HuH-7.5 (cell line): ENCODE measurements around the gene ZNF750.

ENCODE experiments used
- DNase-seq: peaks from one replicate; pipeline ENCODE4 v3.0.0; 2011; ENCODE audit warnings: low spot score

Gene ZNF750

DNA sequence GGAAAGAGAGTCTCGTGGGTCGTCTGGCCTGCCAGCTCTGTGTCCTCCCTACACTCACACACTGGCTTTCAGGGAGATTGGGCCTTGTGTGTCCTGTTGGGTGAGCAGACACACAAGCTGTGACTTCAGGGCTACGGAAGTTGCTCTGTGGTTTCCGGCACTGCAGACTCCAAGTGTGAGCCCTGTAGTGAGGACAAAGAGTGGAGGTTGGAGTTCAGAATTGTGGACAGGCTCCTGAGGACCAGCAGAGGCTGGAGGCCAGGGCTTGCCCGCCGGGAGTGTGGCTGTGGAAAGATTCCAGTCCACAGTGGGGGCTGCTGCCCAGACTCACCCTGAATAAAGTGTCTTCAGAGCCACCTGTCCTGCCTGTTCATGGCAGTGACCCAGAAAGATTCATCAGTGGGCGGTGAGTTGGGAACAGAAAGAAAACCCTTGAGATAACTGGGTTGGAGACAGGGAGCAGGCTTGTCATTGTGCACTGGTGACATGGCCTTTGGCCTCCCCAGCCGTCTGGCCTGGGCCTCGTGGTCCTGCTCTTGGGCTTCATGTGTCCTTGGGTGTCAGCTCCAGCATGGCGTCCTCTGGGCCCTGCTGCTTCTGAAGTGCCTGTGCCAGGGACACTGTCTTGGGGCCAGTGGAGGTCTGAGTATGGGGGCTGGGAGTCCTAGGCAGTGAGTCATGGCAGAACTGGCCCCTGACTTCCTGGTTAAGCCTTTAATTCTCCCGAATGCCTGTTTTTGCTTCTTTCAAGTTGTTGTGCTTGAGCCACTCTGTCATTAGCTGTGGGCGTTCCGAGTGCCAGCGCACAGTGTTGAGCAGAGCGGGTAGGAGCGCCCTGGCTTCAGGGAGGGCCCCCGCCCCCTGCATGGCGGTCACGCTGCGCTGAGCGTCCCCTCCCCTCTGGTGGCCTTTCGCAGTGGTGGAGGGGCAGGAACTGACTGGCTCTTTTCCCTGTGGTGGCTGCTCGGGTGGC is 19.9 kb upstream of the ZNF750 start:
- no peak for DNase-seq

DNA sequence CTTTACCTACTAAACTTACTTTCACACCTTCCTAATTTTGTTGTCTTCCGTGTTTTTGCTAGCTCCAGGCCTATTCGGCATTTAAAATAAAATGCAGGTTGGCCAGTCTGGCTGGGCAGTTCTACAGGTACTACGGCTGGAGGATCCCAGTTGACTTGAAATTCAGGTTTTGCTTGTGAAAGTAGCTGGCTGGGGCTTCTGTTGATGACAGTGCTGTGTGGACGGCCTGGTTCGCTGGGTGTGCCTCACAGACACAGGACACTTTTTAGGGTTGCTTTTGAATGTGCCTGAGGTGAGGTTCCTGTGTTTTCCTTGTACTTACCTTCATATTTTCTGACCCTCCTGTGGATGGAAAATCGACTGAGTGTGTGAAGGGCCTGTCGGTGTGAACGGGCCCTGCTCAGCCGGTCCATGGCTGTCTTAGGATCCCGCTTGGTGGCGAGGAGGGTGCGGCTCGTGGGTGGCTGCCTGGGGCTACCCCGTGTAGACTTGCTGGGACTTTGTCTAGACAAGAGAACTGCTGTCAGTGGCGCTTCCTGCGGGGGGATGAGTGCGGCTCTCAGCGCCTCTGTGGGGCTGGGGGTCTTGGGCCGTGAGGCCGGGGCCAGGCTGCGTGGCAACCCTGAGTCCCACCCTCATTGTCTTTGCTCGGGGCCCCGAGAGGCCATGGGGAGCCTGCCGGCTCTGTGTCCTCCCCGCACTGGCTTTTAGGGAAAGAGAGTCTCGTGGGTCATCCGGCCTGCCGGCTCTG is 18.7 kb upstream of the ZNF750 start:
- DNase-seq: no peak

DNA sequence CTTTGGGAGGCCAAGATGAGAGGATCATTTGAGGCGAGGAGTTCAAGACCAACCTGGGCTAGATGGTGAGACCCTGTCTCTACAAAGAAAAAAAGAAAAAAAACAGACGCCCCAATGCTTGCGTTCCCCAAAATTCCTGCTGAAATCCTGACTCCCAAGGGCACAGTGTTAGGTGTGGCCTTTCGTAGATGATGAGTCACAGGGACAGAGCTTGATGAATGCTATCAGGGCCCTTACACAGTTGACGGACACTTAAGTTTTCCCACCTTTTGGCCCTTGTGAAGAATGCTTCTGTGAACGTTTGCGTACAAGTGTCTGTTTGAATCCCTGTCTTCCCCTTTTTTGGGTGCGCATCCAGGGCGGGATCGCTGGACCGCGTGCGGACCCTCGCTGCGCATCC is 16.5 kb upstream of the ZNF750 start:
- no peak for DNase-seq

DNA sequence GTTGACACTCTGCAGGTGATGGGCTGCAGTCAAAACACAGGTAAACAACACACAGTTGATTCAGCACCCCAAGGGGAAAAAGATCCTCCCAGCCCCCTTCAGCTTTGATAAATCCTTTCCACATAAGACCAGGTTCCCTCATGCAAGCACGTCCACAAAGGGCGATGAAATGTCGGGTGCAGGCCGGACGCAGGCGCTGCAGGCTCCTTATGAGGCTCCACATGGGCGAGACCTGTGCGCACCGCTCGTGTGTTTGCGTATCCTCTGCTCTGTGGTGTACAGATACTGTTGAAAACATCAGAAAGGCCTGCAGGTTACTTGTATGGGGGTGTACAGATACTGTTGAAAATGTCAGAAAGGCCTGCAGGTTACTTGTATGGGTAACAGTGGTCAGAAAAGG is 14.4 kb upstream of the ZNF750 start:
- no peak for DNase-seq

DNA sequence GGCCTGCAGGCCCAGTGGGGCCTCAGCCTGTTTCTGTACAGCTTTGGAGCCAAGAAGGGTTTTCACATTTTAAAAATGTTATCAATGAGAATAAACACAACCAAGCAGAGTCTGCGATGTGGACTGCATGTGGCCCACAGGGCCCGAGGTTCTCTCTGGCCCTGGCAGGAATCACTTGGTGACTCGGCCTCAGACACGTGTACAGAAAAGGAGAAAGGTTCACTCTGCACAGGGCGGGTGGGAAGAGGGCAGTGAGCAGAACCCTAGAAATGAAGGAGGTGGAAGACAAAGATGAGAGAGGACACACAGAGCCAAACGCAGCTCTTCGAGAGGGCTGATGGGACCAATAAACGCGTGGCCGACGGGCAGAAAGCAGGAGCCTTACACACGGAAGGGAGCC is 11.6 kb upstream of the ZNF750 start:
- DNase-seq: no peak

DNA sequence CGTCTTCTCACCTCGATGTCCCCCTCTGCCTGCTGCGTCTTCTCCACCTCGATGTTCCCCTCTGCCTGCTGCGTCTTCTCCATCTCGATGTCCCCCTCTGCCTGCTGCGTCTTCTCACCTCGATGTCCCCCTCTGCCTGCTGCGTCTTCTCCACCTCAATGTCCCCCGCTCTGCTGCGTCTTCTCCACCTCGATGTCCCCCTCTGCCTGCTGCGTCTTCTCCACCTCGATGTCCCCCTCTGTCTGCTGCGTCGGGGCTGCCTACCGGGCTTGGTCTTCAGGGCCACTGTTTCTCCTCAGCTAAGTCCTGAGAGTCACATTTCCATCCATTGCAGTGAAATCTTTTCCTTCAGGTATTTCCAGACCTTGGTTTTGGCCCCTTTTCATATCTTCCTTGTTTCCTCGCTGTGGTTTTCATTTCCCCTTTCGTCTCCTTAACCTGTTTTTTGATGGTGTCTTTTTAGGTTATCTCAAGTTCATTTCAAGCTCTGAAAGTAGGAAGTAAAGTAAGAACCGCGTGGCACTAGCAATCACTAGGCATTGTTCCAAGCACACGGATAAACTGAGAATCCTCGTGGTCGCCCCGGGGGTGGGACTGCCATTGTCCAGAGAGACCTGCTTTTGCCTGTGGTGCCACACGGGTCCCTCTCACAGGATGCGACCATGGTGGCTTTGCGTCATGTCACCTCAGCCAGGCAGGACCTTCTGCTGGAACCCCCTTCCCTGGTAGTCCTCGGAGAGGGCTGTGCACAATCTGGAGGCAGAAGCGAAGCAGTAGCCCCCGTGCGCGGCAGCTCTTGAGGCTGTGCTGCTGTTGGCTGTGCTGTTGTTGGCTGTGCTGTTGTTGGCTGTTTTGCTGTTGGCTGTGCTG is 9.5 kb upstream of the ZNF750 start:
- no peak for DNase-seq

DNA sequence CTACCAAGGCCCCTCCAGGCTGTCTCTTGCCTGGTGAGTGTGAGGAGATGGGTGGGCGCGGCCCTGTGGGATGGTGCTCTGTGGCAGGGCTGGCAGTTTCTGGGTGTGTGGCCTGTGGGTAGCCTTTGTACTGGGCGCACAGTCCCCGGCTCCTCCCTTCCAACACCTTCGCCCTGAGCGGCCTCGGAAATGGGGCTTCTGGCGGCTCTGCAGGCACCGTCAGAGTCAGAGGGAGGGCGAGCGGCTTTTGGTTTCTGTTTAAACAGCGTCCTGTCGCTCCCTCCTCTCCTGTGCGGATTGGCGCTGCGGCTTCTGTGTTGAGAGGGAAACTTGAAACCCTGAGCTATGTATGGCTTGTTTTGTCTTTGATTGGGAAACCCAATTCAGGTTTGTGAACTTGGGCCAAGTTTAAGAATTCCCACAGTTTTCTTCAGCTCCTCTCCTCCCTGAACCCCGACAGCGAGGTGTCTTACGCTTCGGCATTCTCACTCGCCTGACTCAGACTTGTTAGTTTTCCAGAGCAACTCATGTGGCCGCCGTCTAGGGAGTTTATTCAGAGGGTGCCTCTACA is 8.3 kb upstream of the ZNF750 start:
- DNase-seq: no peak

DNA sequence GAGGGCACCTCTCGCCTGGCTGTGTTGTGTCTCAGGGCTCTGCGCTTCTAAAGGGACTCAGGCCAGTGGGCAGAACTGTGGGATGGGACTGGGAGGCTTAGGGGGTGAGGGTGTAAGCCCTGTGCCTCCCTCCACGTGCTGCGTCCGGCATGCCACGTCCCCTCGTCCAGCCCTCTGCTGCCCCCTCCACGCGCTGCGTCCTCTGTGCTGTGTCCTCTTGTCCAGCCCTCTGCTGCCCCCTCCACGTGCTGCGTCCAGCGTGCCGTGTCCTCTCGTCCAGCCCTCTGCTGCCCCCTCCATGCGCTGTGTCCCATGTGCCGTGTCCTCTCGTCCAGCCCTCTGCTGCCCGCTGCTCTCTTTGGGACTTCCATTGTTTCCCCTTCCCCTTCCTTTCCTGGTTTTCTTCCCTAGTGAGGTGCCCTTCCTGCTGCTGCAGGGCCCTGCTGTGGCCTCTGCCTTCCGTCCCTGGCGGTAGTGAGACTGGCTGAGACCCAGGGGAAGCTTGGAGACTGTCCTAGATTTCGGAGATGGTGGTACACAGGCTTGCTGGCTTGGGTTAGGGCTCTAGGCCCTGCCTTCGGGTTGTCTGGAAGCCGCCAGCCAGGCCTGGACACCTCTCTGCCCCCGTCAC is 6.4 kb upstream of the ZNF750 start:
- DNase-seq: no peak

DNA sequence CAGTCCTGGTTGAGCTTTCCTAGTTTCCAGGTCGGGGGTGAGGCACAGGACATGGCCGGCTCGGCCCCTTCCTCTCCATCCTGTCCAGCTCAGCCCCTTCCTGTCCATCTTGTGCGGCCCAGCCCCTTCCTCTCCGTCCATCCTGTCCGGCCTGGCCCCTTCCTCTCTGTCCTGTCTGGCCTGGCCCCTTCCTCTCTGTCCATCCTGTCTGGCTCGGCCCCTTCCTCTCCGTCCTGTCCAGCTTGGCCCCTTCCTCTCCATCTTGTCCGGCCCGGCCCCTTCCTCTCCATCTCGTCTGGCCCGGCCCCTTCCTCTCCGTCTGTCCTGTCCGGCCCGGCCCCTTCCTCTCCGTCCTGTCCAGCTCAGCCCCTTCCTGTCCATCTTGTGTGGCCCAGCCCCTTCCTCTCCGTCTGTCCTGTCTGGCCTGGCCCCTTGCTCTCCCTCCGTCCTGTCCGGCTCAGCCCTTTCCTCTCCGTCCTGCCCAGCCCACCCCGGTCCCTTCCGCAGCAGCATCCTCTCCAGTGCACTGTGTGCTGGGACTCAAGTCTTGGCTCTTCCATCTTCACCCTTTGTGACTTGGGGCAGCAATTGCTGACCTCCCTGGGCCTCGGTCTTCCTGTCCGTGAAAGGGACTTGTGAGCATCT is 5.5 kb upstream of the ZNF750 start:
- DNase-seq: no peak

DNA sequence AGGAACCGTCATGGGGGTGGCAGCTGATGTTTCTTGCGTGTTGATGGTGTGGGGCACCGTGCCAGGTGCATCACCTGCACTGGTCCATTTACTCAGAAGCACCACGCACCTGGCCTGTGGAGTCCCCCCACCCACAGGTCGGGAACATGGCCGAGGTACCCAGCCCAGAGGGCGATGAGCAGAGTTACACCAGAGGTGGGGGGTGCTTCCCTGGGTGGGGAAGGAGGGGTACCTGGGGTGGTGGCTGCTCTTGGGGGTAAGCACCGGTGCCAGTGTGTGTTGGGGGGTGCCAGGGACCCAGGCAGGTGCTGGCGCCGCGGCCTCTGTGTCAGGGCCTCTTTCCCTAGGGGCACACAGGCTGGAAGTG is 5.0 kb upstream of the ZNF750 start:
- no peak for DNase-seq

DNA sequence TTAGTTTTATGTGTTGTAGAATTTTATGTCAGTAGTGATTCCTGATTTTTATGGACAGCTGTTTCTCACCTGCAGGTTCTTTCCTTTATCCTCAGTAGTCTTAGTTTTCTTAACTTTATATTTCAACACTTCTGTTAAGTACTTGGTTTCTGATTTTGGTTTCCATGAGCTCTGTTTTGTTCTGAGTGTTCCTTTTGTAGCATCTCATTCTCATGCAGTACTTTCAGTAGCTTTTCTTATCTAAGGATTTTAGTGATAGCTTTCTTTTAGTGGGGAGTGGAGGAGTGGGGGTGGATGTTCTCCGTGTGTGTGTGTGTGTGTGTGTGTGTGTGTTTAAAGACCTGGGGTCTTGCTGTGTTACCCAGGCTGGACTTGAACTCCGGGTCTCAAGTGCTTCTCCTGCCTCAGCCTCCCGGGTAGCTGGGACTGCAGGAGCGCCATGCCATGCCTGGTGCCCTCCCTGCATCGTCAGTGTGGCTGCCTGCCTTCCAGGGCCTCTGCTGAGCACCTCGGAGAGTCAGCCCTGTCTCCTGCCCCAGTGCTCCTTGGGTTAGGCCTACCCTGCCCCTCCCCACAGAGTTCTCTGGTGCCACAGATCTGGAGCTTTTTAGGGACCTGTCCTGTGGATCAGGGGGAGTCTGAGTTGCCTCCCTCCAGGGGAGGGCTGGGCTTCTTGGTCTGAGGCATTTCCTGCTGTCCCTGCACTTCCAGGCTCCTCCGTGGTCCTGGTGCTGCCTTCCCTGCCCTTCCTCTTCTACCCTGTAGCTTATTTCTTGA is 4.3 kb upstream of the ZNF750 start:
- no peak for DNase-seq

DNA sequence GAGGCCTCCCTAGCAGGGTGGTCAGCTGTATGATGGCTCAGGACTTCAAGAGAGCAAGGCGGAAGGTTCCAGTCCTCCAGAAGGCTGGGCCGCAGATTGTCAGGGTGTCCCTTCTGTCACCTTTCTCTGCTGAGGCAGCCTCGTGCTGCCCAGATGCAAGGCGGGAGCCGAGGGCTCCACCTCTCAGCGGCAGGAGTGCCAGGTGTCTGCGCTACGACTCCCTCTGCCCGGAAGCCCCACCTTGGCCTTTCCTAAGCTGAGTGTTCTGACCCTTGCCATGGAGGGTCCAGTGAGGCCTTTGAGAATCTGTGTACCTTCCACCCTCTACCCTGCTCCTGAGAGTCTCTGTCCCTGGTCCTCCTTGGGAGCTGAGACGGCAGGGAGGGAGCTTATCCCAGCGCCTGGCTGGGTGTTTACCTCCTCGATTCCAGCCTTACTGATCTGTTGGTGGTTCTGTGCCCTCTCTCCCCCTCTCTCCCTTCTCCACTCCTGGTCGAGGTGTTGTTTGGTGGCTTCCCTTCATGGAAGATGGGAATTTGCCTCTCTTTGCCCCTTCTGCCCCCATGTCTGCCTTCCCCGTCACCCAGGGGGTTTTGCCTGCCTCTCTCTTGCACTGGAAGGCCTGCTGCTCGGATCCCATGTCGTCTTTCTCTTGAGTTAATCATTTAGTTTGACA is 2.2 kb upstream of the ZNF750 start:
- DNase-seq: no peak

DNA sequence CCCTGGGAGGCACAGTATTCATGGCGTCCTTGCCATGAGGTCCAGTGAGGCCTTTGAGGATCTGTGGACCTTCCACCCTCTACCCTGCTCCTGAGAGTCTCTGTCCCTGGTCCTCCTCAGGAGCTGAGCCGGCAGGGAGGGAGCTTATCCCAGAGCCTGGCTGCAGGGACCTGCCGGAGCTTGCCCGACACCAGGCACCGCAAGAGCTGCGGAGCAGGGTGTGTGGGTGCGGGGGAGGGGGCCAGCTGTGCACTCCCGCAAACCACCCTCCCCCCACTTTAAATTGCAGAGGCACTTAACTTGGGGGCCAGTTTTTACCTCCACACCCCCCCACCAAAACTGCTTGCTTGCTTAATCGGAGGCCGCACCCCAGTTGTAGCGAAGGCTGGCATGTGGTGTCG is 609 bp upstream of the ZNF750 start:
- DNase-seq: no peak

DNA sequence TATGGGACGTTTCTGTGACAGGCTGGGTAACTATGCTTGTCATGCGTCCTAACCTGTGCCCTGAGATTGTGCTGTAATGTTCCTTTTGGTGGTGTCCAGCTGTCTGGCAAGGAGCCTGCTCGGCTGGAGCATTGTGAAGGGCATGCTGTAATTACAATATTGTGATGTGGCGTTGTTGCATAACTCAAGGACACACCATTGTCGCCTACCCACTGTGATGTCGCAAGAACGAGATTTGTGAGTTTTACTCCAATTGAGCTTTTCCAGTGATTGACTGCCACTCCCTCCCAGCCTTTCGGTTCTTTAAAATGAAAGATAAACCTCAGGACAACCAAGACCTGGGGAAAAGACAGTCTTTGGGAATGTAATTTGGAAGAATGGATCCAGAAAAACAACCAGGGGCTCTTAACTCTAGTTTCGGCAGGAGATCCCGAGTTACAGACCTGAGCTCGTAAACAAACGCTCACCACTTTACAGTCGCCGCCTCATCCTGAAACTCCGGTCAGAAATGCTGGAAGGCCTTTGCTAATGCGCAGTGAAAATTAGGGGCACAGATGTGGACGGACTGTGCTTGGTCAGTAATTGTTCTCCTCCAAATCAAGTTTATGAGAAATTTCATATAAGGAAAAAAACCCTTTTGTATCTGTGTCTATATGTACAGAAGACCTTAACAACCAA is 1.3 kb downstream of the ZNF750 start:
- peak; percentile 75 for DNase-seq

DNA sequence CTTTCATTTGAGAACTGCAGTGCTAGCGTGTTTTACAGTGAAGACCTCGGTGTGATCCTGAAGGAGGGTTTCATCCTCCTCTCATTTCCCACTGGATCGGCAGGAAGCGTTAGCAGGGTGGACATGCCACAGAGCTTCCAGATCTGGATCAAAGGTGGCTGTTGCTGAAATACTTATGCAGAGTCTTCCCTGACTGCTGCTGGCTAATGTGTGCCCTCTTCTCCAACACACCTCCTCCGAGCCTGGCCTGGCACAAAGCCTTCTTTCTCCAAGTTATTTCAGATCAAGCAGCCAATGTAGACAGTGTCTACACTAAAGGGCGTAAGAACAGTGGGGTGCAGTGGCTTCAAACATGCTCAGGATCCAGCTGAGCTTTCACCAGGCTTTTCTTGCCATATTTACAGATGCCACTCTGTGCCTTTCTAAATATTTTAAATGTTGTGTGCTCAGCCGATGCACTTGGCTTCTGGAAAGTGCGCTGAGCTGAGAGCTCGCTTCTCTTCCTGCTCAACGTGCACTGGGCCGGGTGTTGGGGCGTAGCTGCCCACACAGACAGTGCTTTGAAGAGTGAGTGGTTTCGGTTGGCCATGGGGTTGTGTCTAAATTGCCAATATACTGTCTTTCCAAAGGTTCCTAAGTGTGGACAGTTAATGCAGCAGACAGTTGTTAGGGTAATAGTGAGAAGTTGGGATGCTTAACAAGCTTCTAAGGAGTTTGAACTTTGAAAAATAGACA is 2.1 kb downstream of the ZNF750 start:
- no peak for DNase-seq

DNA sequence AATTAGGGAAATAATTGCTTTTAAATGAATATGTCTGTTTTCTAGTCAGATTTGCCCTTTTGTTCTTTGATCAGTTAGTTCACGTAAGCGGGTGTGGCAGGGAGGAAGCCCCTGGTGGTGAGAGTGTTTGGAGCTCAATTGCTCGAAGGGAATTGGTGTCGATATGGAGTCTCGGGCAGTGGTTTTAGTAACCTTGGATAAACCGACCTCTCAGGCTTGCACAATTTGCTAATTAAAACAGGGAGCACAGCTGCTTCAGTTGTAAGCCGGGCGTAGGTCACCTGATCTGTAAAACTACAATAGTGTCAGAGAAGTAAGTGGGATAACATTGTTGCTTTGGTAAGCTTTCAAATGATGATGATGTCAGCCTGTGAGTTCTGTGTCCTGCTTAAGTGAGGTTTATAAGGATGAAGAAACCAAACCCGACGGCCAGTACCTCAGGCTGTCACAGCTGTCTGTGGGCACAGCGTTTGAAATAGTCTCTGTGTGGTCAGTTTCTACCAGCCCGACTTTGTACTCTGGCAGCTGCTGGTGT is 2.9 kb downstream of the ZNF750 start:
- no peak for DNase-seq

DNA sequence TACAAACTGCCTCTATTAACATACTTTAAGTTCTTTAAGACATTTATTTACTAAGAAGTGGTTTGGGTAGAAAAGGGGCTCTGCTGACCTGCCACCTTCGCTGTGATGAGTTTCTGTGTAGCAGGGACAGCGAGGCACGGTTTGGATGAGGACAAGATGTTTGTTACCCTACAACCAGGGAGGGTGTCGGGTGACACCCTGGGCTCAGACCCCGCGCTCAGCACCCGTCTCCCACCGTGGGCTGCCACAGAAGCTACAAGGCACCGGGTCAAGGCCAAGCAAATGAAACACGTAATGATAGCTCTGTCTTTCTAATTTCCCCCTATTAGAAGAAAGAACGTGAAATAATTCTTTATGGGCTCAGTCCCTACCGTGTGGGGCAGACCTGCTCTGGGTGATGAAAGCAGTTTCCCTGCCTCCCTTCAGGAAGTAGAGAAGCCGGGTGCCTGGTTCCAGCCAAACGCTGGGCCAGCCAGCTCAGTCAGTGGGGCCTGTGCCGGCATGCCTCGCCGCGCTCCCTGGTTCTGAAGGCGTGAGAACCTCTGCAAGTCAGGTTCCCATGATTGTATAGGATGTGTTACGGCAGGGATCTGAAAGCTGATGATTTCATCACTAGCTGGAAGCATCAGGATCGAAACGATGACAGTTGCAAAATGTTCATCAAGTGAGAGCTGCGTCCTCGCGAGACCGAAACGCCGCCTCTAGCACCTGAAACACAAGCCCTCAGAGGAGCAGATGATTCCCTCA is 3.9 kb downstream of the ZNF750 start:
- no peak for DNase-seq
